HG03432 (cell line): Measurements from ENCODE around the gene SFR1.

Source experiments
- ATAC-seq: cut with Tn5 transposase; IDR thresholded peaks from one replicate; pipeline ENCODE4 v1.9.1; 2021; ENCODE audit warnings: mild to moderate bottlenecking, moderate library complexity; ENCODE audit not compliant: unreplicated experiment

Gene SFR1

GRCh38 chr10:104121485-104122224 lies at the start of gene SFR1:
TSS of gene SFR1 (plus strand) at chr10:104122171. CDS start at chr10:104122184, 13 bp downstream.
- ATAC-seq = peak; percentile 94

- ATAC-seq = no peak
Observed at GRCh38 chr10:104072786-104073185, 49.2 kb upstream of the SFR1 start.

- no peak for ATAC-seq
Observed at GRCh38 chr10:104074505-104074904, 47.5 kb upstream of the SFR1 start.

GRCh38 chr10:104076743-104077160 lies 45.2 kb upstream of the SFR1 start:
- ATAC-seq = no peak

GRCh38 chr10:104077247-104077646 lies 44.7 kb upstream of the SFR1 start:
- no peak for ATAC-seq

GRCh38 chr10:104077663-104078151 lies 44.3 kb upstream of the SFR1 start:
- ATAC-seq = no peak

- no peak for ATAC-seq
Observed at GRCh38 chr10:104080762-104081161, 41.2 kb upstream of the SFR1 start.

GRCh38 chr10:104081998-104082397 lies 40.0 kb upstream of the SFR1 start:
- ATAC-seq = no peak

GRCh38 chr10:104084482-104085142 lies 37.4 kb upstream of the SFR1 start:
- ATAC-seq = no peak

GRCh38 chr10:104085801-104086400 lies 36.1 kb upstream of the SFR1 start, which contains the start of gene COL17A1:
TSS of gene COL17A1 (minus strand) at chr10:104085880. CDS start at chr10:104080673, 5,207 bp downstream.
- ATAC-seq = no peak

- no peak for ATAC-seq
Observed at GRCh38 chr10:104088239-104088638, 33.7 kb upstream of the SFR1 start.

- ATAC-seq = no peak
Observed at GRCh38 chr10:104089621-104090020, 32.4 kb upstream of the SFR1 start.

- ATAC-seq = no peak
Observed at GRCh38 chr10:104090611-104091010, 31.4 kb upstream of the SFR1 start.

- ATAC-seq = no peak
Observed at GRCh38 chr10:104092749-104093148, 29.2 kb upstream of the SFR1 start.

GRCh38 chr10:104096692-104097091 lies 25.3 kb upstream of the SFR1 start:
- ATAC-seq = no peak

GRCh38 chr10:104098358-104098925 lies 23.5 kb upstream of the SFR1 start:
- ATAC-seq = no peak

GRCh38 chr10:104099269-104099668 lies 22.7 kb upstream of the SFR1 start:
- no peak for ATAC-seq

- ATAC-seq = no peak
Observed at GRCh38 chr10:104099941-104100340, 22.0 kb upstream of the SFR1 start.

GRCh38 chr10:104100795-104101194 lies 21.2 kb upstream of the SFR1 start:
- ATAC-seq = no peak

GRCh38 chr10:104101902-104102301 lies 20.1 kb upstream of the SFR1 start:
- no peak for ATAC-seq

GRCh38 chr10:104103956-104104355 lies 18.0 kb upstream of the SFR1 start:
- ATAC-seq = peak; percentile 53
